GM23338 (cell line): ENCODE results near the gene JARID2. TPM values are rescaled to one million over a fixed set of nuclear protein-coding genes. Genes with fewer than 3 reads are reported as not detected.

ENCODE experiments used
- ATAC-seq: fragments of 200-7000 bp; cut with Tn5 transposase; 3 replicates; pipeline ENCODE4 v1.9.1; 2020
- DNase-seq: peaks from one replicate; pipeline ENCODE4 v3.0.0-alpha.2; 2015; ENCODE audit warnings: low spot score
- H2AFZ ChIP-seq: fragments of 200-600 bp; sonication (generic); 2 replicates; pipeline ENCODE4 v1.8.0; 2016; ENCODE audit warnings: antibody characterized with exemption, mild to moderate bottlenecking, moderate library complexity
- H3F3A ChIP-seq: fragments of 200-600 bp; sonication (generic); replicated peaks from 2 replicates; pipeline ENCODE4 v1.8.0; 2017; ENCODE audit warnings: antibody characterized with exemption, mixed run types, low read depth
- H3K27ac ChIP-seq: fragments of 200-600 bp; sonication (generic); 2 replicates; pipeline ENCODE4 v1.6.1; 2016; ENCODE audit warnings: low read depth
- H3K27me3 ChIP-seq: fragments of 200-600 bp; sonication (generic); 2 replicates; pipeline ENCODE4 v1.8.0; 2016; ENCODE audit warnings: mild to moderate bottlenecking, mixed run types, moderate library complexity; ENCODE audit not compliant: insufficient read depth
- H3K36me3 ChIP-seq: fragments of 200-600 bp; sonication (generic); 2 replicates; pipeline ENCODE4 v1.8.0; 2016; ENCODE audit warnings: mild to moderate bottlenecking; ENCODE audit not compliant: insufficient read depth
- H3K4me1 ChIP-seq: fragments of 200-600 bp; sonication (generic); 2 replicates; pipeline ENCODE4 v1.8.0; 2016; ENCODE audit warnings: mild to moderate bottlenecking, moderate library complexity; ENCODE audit not compliant: insufficient read depth
- H3K4me2 ChIP-seq: fragments of 200-600 bp; sonication (generic); 2 replicates; pipeline ENCODE4 v1.7.1; 2017; ENCODE audit warnings: mixed run types
- H3K4me3 ChIP-seq: fragments of 200-600 bp; sonication (generic); 2 replicates; pipeline ENCODE4 v1.6.1; 2016; ENCODE audit warnings: mixed run types
- H3K79me2 ChIP-seq: fragments of 200-600 bp; sonication (generic); replicated peaks from 2 replicates; pipeline ENCODE4 v1.8.0; 2017; ENCODE audit warnings: mild to moderate bottlenecking; ENCODE audit not compliant: insufficient read depth
- H3K9me2 ChIP-seq: fragments of 200-600 bp; sonication (generic); 2 replicates; pipeline ENCODE4 v1.8.0; 2017; ENCODE audit not compliant: insufficient read depth
- H4K20me1 ChIP-seq: fragments of 200-600 bp; sonication (generic); replicated peaks from 2 replicates; pipeline ENCODE4 v1.8.0; 2017; ENCODE audit warnings: mild to moderate bottlenecking; ENCODE audit not compliant: insufficient read depth
- H3K27ac Mint-ChIP-seq: 2 replicates; pipeline ENCODE4 v1.8.0; 2020; ENCODE audit warnings: inconsistent platforms, mild to moderate bottlenecking, moderate library complexity, mixed read lengths
- H3K27me3 Mint-ChIP-seq: 3 replicates; pipeline ENCODE4 v1.8.0; 2022; ENCODE audit warnings: low read depth, mild to moderate bottlenecking, moderate library complexity, mixed read lengths, inconsistent platforms; ENCODE audit not compliant: insufficient read depth, poor library complexity
- H3K36me3 Mint-ChIP-seq: 3 replicates; pipeline ENCODE4 v1.8.0; 2021; ENCODE audit warnings: low read depth, mild to moderate bottlenecking, inconsistent platforms, moderate library complexity, mixed read lengths
- H3K4me1 Mint-ChIP-seq: 3 replicates; pipeline ENCODE4 v1.8.0; 2020; ENCODE audit warnings: mild to moderate bottlenecking, inconsistent platforms, mixed read lengths
- H3K4me3 Mint-ChIP-seq: 3 replicates; pipeline ENCODE4 v1.8.0; 2021; ENCODE audit warnings: moderate library complexity, mild to moderate bottlenecking, inconsistent platforms, mixed read lengths
- H3K9me3 Mint-ChIP-seq: 3 replicates; pipeline ENCODE4 v1.8.0; 2020; ENCODE audit warnings: moderate library complexity, mild to moderate bottlenecking, inconsistent platforms, mixed read lengths
- CREB1 ChIP-seq: fragments of 250-450 bp; sonication (Bioruptor Pico); IDR thresholded peaks from 2 replicates; pipeline ENCODE4 v1.5.0; 2020; ENCODE audit warnings: low read depth, mild to moderate bottlenecking, moderate library complexity
- EZH2 ChIP-seq: fragments of 200-600 bp; sonication (generic); IDR thresholded peaks from one replicate; pipeline ENCODE4 v1.8.0; 2017; ENCODE audit warnings: antibody characterized with exemption, mild to moderate bottlenecking, low read depth; ENCODE audit not compliant: unreplicated experiment
- EZH2phosphoT487 ChIP-seq: fragments of 200-600 bp; sonication (generic); IDR thresholded peaks from one replicate; pipeline ENCODE4 v1.8.1; 2018; ENCODE audit warnings: antibody characterized with exemption; ENCODE audit not compliant: unreplicated experiment
- JUNB ChIP-seq: IDR thresholded peaks from one replicate; pipeline ENCODE4 v1.6.1; 2016; ENCODE audit warnings: antibody characterized with exemption; ENCODE audit not compliant: unreplicated experiment
- NANOG ChIP-seq: IDR thresholded peaks from 2 replicates; pipeline ENCODE4 v1.6.1; 2016; ENCODE audit warnings: antibody characterized with exemption, borderline replicate concordance
- POLR2AphosphoS5 ChIP-seq: IDR thresholded peaks from 2 replicates; pipeline ENCODE4 v1.6.1; 2016; ENCODE audit warnings: antibody characterized with exemption, low read depth
- ZNF114 ChIP-seq: fragments of 250-450 bp; sonication (Bioruptor Pico); IDR thresholded peaks from 2 replicates; pipeline ENCODE4 v1.5.0; 2020; ENCODE audit warnings: mild to moderate bottlenecking, moderate library complexity
- ZNF331 ChIP-seq: fragments of 250-450 bp; sonication (Bioruptor Pico); IDR thresholded peaks from 2 replicates; pipeline ENCODE4 v1.5.0; 2020; ENCODE audit warnings: low read depth, mild to moderate bottlenecking, moderate library complexity
- polyA plus RNA-seq: library from polyadenylated mRNA; unstranded; fragments of >200 nt; fragmentation: Nextera tagmentation; extraction: Ambion mirVana; gene quantifications from 2 replicates; pipeline ENCODE4 v1.2.1, GENCODE V29; 2016
- total RNA-seq: library from RNA; depleted of rRNA; stranded (reverse); fragments of >200 nt; shearing (Covaris generic); gene quantifications from 2 replicates; pipeline ENCODE4 v1.2.3, GENCODE V29; 2014
- TF ChIP-seq, protein P1 (sequence below): fragments of 250-450 bp; sonication (Bioruptor Pico); IDR thresholded peaks from 2 replicates; pipeline ENCODE4 v1.5.0; 2020; ENCODE audit warnings: mild to moderate bottlenecking, moderate library complexity
- TF ChIP-seq, protein P2 (sequence below), 2 experiments: fragments of 200-600 bp in 1 of 2; sonication (generic) in 1 of 2; conservative IDR thresholded peaks; 2 replicates each; pipeline versions ENCODE4 v1.5.1 to v1.6.1; 2016 to 2017; ENCODE audit warnings: antibody characterized with exemption in 2 of 2, low read depth in 2 of 2, mild to moderate bottlenecking in 2 of 2, moderate library complexity in 1 of 2
- TF ChIP-seq, protein P3 (sequence below): IDR thresholded peaks from one replicate; pipeline ENCODE4 v1.6.1; 2018; ENCODE audit warnings: antibody characterized with exemption; ENCODE audit not compliant: unreplicated experiment

The JARID2 gene
- total and polyA plus RNA-seq, 2 experiments from 2014 or later = 92.8 to 196 TPM

DNA sequence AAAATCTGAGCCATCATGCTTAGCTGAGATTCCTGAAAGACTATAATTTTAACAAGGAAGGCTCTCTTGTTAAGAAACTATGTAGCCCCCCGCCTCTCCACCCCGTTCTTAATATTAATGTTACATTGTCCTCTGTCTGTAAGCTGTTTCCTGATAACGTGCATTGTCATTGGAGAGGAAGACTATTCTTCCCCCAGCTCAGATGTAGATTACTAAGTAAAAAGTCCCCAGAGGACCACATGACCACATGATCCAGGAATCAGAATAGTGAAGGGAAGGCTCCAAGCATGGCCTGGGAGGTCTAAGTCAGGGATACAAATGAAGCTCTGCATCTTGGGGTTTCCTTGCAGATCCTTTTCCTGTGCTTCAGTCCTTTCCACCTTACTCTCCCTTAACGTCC, 106.4 kb downstream of the JARID2 start (continued):
- TF ChIP-seq, protein P1, sequence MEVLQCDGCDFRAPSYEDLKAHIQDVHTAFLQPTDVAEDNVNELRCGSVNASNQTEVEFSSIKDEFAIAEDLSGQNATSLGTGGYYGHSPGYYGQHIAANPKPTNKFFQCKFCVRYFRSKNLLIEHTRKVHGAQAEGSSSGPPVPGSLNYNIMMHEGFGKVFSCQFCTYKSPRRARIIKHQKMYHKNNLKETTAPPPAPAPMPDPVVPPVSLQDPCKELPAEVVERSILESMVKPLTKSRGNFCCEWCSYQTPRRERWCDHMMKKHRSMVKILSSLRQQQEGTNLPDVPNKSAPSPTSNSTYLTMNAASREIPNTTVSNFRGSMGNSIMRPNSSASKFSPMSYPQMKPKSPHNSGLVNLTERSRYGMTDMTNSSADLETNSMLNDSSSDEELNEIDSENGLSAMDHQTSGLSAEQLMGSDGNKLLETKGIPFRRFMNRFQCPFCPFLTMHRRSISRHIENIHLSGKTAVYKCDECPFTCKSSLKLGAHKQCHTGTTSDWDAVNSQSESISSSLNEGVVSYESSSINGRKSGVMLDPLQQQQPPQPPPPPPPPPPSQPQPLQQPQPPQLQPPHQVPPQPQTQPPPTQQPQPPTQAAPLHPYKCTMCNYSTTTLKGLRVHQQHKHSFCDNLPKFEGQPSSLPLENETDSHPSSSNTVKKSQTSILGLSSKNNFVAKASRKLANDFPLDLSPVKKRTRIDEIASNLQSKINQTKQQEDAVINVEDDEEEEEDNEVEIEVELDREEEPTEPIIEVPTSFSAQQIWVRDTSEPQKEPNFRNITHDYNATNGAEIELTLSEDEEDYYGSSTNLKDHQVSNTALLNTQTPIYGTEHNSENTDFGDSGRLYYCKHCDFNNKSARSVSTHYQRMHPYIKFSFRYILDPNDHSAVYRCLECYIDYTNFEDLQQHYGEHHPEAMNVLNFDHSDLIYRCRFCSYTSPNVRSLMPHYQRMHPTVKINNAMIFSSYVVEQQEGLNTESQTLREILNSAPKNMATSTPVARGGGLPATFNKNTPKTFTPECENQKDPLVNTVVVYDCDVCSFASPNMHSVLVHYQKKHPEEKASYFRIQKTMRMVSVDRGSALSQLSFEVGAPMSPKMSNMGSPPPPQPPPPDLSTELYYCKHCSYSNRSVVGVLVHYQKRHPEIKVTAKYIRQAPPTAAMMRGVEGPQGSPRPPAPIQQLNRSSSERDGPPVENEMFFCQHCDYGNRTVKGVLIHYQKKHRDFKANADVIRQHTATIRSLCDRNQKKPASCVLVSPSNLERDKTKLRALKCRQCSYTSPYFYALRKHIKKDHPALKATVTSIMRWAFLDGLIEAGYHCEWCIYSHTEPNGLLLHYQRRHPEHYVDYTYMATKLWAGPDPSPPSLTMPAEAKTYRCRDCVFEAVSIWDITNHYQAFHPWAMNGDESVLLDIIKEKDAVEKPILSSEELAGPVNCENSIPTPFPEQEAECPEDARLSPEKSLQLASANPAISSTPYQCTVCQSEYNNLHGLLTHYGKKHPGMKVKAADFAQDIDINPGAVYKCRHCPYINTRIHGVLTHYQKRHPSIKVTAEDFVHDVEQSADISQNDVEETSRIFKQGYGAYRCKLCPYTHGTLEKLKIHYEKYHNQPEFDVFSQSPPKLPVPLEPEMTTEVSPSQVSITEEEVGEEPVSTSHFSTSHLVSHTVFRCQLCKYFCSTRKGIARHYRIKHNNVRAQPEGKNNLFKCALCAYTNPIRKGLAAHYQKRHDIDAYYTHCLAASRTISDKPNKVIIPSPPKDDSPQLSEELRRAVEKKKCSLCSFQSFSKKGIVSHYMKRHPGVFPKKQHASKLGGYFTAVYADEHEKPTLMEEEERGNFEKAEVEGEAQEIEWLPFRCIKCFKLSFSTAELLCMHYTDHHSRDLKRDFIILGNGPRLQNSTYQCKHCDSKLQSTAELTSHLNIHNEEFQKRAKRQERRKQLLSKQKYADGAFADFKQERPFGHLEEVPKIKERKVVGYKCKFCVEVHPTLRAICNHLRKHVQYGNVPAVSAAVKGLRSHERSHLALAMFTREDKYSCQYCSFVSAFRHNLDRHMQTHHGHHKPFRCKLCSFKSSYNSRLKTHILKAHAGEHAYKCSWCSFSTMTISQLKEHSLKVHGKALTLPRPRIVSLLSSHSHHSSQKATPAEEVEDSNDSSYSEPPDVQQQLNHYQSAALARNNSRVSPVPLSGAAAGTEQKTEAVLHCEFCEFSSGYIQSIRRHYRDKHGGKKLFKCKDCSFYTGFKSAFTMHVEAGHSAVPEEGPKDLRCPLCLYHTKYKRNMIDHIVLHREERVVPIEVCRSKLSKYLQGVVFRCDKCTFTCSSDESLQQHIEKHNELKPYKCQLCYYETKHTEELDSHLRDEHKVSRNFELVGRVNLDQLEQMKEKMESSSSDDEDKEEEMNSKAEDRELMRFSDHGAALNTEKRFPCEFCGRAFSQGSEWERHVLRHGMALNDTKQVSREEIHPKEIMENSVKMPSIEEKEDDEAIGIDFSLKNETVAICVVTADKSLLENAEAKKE = no peak
- no peak for TF ChIP-seq NANOG
- TF ChIP-seq, protein P2, sequence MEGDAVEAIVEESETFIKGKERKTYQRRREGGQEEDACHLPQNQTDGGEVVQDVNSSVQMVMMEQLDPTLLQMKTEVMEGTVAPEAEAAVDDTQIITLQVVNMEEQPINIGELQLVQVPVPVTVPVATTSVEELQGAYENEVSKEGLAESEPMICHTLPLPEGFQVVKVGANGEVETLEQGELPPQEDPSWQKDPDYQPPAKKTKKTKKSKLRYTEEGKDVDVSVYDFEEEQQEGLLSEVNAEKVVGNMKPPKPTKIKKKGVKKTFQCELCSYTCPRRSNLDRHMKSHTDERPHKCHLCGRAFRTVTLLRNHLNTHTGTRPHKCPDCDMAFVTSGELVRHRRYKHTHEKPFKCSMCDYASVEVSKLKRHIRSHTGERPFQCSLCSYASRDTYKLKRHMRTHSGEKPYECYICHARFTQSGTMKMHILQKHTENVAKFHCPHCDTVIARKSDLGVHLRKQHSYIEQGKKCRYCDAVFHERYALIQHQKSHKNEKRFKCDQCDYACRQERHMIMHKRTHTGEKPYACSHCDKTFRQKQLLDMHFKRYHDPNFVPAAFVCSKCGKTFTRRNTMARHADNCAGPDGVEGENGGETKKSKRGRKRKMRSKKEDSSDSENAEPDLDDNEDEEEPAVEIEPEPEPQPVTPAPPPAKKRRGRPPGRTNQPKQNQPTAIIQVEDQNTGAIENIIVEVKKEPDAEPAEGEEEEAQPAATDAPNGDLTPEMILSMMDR (conservative IDR thresholded peaks at IDR 0.05; ENCODE audit: low read depth in 2 of 2) = no peak

DNA sequence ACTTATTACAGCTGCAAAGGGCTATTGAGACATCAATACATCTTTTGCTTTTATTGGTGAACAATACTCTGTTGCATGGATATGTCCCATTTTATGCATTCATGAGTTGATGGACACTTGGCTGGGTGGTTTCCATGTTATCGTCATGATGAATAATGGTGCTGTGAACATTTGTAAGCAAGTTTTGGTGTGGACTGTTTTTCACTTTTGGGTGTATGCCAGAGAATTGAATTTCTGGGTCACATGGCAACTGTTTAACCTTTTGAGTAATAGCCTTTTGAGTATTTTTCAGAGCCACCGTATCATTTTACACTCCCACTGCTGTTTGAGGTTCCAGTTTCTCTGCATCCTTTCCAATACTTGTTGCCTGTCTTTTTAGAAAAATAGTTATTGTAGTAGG, 107.0 kb downstream of the JARID2 start:
- Mint-ChIP-seq H3K27me3 (peaks cover 25% of the 10 kb centered on the region), H3K36me3 (peaks cover 20% of the 10 kb centered on the region; the same call in 2 of the 3 replicates), H3K4me3 (no peak overlapping the region), H3K27ac (no peak overlapping the region), H3K9me3 (no peaks in the 10 kb centered on the region), H3K4me1 (peaks cover 83% of the 10 kb centered on the region)
- DNase-seq (no peak), ATAC-seq (no peak)
- H2AFZ ChIP-seq = no peak overlapping the region
- peaks cover 100% of the 10 kb centered on the region for H3K79me2 ChIP-seq
- peaks cover 3% of the 10 kb centered on the region; the same call in 1 of the 2 replicates for H3F3A ChIP-seq
- no peaks in the 10 kb centered on the region for H3K27me3 ChIP-seq
- peaks cover 98% of the 10 kb centered on the region for H3K4me1 ChIP-seq
- peaks cover 98% of the 10 kb centered on the region for H4K20me1 ChIP-seq
- no peak overlapping the region for H3K27ac ChIP-seq
- no peaks in the 10 kb centered on the region; the same call in none of the 2 replicates for H3K36me3 ChIP-seq
- no peaks in the 10 kb centered on the region for H3K9me2 ChIP-seq
- H3K4me2 ChIP-seq = 0 out of 2 replicates have a peak overlapping the region, but pooled peaks have one; percentile 16
- H3K4me3 ChIP-seq = no peak overlapping the region
- TF ChIP-seq EZH2 (no peak), POLR2AphosphoS5 (no peak), JUNB (no peak), ZNF114 (CRISPR knock-in tag) (no peak), EZH2phosphoT487 (no peak), ZNF331 (CRISPR knock-in tag) (no peak), NANOG (no peak), CREB1 (no peak)
- TF ChIP-seq, protein P2 (conservative IDR thresholded peaks at IDR 0.05; ENCODE audit: low read depth in 2 of 2) = no peak
- TF ChIP-seq, protein P3, sequence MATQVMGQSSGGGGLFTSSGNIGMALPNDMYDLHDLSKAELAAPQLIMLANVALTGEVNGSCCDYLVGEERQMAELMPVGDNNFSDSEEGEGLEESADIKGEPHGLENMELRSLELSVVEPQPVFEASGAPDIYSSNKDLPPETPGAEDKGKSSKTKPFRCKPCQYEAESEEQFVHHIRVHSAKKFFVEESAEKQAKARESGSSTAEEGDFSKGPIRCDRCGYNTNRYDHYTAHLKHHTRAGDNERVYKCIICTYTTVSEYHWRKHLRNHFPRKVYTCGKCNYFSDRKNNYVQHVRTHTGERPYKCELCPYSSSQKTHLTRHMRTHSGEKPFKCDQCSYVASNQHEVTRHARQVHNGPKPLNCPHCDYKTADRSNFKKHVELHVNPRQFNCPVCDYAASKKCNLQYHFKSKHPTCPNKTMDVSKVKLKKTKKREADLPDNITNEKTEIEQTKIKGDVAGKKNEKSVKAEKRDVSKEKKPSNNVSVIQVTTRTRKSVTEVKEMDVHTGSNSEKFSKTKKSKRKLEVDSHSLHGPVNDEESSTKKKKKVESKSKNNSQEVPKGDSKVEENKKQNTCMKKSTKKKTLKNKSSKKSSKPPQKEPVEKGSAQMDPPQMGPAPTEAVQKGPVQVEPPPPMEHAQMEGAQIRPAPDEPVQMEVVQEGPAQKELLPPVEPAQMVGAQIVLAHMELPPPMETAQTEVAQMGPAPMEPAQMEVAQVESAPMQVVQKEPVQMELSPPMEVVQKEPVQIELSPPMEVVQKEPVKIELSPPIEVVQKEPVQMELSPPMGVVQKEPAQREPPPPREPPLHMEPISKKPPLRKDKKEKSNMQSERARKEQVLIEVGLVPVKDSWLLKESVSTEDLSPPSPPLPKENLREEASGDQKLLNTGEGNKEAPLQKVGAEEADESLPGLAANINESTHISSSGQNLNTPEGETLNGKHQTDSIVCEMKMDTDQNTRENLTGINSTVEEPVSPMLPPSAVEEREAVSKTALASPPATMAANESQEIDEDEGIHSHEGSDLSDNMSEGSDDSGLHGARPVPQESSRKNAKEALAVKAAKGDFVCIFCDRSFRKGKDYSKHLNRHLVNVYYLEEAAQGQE = no peak
